GM04503 (cell line): ENCODE data around the gene ABCC9.
A peak's percentile ranks its signal among the peaks of the same experiment; 100 is the strongest.

Experiments used
- DNase-seq: peaks from one replicate; pipeline ENCODE4 v3.0.0-alpha.2; 2012; ENCODE audit warnings: low read depth

The ABCC9 gene

DNA sequence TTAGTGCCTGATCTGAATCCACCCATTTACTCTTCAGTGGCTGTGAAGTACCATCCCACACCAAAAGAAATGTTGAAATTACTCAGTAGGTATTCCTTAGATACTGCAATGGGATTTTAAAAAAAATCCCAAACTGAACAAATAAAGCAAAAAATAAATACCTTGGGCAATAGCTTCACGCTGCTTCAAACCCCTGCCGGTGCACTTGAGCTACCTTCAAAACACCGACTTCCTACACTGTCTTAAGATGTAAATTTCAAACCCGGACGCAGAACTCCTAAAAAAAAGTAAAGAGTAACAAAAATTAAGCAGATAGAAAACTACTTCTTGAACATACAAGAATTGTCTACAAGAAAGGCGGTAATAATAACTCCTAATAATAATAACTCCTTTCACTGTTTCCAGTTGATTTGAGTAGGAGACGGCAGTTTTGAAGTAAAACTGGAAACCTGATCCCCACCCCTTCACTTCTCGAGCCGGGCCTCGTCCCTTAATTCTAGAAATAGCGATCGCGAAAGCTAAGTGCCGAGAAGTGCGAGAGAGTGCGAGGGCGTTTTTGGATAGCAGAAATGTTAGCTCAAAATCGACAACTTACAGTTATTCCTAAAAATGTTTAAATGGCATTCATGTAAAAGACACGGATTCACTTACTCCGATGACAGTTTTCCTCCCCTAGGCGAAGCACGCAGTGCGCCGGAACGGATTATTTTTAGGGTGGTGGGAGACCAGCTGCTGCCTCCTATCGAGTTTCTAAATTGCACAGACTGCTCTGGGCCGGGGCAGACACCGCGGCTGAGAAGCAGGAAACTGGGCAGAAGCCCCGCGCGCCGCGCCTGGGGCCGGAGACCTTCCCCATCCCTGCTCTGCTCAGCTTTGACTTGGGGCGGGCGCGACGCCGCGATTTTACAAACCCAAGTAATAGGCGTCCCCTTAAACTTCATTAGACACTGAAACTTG lies at the start of gene ABCC9:
Gene ABCC9, minus strand, starts transcription at position 878 of the 957 bp plus-strand sequence. CDS start 4,752 bp downstream, outside the sequence.
- no peak for DNase-seq

DNA sequence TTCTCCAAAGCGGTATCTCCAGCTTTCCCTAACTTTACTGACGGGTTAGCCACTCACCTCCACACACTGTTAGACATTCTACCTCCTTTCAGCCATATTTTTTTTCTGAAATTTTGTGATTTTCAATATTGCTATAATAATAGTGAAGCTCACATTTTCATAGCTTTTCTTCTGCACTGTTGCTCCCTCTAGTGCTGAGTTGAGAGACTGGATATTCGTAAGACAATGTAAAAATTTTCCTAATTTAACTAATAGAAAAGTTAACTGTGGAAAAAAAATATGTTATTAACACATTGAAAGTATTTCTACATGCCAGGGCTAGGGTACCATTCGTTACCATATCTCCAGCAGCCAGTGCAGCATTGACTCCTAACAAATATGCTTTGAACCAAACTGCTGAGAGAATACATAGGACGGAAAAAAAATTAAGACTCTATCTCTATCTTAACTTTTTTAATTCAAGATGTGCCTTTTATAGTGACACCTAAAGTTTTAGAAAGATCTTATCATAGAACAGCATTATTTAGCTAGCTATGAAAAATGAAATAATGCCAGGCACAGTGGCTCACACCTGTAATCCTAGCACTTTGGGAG lies 48.7 kb upstream of the ABCC9 start:
- DNase-seq: no peak

GRCh38 chr12:21988619-21989018 lies 47.4 kb upstream of the ABCC9 start:
- no peak for DNase-seq

DNA sequence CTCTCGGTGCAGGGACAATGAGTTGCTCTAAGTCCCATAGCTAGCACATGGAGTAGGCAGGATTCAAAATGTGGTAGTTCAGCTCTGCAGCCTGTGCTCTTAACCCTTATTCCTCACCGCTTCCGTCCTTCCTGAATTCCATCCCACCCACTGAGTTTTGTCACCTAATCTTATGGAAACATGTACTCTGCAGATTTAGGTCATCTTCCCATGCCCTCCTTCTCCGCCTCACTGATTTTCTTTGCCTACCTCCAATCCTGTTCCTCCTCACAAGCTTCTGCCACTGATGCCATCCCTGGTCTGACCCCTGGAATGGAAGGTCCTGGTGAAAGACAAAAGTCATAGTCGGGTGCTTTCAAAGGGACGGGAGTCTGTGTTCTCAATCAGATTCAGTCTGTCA lies 46.5 kb upstream of the ABCC9 start:
- DNase-seq: no peak

DNA sequence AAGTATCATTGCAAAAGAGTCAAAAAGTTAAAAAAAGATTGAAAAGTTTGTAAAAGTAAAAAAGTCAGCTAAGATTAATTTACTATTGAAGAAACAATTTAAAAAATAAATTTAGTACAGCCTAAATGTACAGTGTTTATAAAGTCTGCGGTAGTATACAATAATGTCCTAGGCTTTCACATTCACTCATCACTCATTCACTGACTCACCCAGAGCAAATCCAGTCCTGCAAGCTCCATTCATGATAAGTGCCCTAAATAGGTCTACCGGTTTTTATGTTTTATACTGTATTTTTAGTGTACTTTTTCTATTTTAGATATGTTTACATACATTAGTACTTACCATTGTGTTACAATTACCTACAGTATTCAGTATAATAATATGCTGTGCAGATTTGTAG lies 43.9 kb upstream of the ABCC9 start:
- DNase-seq: no peak

DNA sequence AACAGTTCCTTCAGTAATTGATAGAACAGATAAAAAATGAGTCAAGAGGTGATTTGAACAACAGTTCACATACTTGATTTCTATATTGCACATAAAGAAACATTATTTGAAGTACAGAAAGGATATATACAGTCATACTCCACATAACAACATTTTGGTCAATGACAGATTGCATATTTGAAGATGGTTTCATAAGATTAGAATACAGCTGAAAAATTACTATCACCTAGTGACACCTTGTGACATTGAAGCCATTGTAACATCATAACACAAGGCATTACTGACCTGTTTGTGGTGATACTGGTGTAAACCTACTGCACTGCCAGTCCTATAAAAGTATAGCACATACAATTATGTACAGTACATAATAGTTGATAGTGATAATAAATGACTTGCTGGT lies 43.1 kb upstream of the ABCC9 start:
- DNase-seq: no peak

DNA sequence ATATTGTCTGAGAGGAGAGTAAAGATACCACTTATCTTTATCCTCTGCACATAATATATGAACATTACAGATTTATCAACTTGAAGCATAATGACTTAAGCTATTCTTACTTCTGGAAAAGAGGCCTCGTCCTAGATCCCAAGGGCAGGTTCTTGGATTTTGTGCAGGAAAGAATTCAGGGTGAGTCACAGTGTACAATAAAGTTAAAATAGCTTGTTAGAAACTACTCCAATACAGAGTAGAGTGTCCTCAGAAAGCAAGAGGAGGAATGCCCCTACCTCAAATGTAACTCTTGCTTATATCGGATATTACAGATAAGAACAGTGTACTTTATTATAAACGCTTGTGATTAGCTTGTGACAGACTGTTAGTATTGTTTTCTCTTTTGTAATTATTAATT lies 41.9 kb upstream of the ABCC9 start:
- no peak for DNase-seq

GRCh38 chr12:21980544-21980943 lies 39.3 kb upstream of the ABCC9 start:
- DNase-seq: no peak

GRCh38 chr12:21975293-21975692 lies 34.1 kb upstream of the ABCC9 start:
- DNase-seq: no peak

DNA sequence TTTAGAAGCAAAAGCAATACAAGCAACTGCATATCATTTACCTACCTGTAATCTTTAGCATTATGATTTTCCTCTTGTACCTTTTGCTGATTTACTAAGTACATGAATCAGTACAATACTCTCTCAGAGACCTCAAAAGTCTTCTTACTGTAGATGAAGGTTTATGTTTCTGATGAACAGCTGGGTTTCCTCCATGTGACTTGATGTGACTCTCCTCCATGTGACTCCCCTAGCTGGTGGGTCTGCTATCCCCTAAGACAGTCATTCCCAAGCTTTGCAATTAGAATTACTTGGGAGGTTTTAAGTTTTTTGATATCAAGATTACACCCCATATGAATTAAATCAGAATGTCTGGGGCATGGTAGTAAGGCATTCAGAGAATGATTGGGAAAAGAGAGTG lies 32.0 kb upstream of the ABCC9 start:
- DNase-seq: no peak

- no peak for DNase-seq
These were observed 30.8 kb upstream of the ABCC9 start for GRCh38 chr12:21972055-21972454.

GRCh38 chr12:21971344-21971743 lies 30.1 kb upstream of the ABCC9 start:
- no peak for DNase-seq

- DNase-seq: no peak
These were observed 21.6 kb upstream of the ABCC9 start for GRCh38 chr12:21962821-21963220.

DNA sequence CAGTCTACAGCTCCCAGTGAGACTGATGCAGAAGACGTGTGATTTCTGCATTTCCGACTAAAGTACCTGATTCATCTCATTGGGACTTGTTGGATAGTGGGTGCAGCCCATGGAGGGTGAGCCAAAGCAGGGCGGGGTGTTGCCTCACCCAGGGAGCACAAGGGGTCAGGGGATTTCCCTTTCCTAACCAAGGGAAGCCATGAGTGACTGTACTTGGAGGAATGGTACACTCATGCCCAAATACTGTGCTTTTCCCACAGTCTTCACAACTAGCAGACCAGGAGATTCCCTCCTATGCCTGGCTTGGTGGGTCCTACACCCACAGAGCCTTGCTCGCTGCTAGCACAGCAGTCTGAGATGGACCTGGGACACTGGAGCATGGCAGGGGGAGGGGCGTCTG lies 21.0 kb upstream of the ABCC9 start:
- no peak for DNase-seq

- DNase-seq: no peak
These were observed 9.4 kb upstream of the ABCC9 start for GRCh38 chr12:21950649-21951048.

DNA sequence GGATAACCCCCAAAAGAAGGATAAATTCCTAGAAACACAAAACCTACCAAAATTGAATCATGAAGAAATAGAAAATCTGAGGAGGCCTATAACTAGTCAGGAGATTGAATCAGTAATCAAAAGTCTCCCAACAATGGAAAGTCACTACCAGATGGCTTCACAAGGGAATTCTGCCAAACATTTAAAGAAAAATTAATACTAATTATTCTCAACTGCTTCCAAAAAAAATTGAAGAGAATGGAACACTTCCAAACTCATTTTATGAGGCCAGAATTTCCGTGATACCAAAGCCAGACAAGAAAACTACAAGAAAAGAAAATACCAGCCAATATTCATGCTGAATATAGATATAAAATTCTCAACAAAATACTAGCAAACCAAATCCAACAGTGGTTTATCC lies 7.8 kb upstream of the ABCC9 start:
- DNase-seq: no peak

GRCh38 chr12:21946983-21947382 lies 5.8 kb upstream of the ABCC9 start:
- DNase-seq: no peak

DNA sequence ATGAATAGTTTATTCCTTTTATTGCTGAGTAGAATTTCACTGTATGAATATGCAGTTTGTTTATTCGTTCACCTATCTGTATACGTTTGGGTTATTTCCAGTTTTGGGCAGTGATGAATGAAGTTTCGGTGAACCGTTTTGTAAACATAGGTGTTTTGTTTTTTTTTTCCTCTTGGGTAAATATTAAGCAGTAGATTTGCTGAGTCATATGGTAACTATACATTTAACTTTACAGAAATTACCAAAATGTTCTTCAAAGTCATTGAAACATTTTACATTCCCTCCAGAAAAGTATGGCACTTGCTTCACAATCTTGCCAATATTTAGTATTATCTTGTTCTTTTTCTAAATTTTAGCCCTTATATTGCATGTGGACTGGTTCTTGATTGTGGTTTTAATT lies 3.8 kb upstream of the ABCC9 start:
- no peak for DNase-seq

DNA sequence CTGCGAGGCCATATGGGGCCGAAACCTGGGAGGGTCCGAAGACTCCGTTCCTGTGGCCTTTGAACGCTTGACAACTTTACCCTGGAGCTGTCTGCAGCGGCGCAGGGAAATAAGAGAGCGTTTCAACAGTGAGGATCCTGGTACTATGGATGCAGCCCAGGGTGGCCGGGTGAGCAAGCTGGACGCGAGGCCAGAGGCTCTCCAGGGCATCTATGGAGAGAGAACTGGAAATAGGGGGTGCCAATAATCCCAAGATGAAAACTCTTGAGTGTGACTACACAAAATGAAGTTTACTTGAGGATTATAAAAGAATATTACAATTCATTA lies 1.1 kb upstream of the ABCC9 start:
- DNase-seq: no peak

GRCh38 chr12:21941506-21942376 lies 515 bp upstream of the ABCC9 start:
- peak; percentile 0 for DNase-seq

- no peak for DNase-seq
These were observed 1.8 kb downstream of the ABCC9 start for GRCh38 chr12:21939435-21939834.

DNA sequence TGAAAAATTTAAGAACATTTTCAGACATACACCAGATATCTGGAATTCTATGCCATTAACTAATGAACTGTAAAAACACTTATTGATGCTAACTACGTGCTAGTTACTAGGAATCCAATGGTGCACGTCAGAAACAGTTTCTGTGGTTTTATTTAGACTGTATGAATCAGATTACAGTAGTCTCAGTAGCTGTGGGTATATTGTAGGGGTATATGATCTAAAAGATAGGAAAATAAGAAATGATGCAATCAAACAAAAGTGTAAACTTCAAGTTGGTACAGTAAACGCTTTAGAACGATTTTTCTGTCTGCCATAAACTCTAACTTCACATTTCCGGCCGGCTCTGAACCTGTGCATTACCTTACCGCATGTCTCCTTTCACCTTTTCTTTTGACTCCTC lies 2.3 kb downstream of the ABCC9 start:
- no peak for DNase-seq

DNA sequence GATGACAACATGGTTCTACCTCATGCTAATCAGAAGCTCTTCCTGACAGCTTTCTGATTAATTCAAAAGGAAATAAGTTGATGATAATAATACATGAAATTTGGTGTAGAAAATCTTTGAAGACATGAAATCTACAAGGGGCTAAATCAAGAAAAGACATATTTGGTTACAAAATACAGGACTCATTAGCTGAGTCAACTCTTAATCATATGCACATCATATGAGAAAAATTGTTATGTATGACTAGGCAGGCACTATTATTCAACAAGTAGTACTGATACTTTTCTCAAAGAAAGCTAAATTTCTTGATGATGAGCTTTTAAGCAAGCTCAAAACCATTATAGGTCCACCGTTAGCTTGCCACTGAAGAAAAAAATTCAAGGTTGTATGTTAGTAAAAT lies 7.1 kb downstream of the ABCC9 start:
- DNase-seq: no peak
